CD4-positive, CD25-positive, alpha-beta regulatory T cell (primary cell): Measurements from ENCODE around the gene TMEM132A. TPM values are rescaled to one million over a fixed set of nuclear protein-coding genes. Genes with fewer than 3 reads are reported as not detected.
"Not testable (repeated sequence)": the region's sequence is repeated elsewhere in the genome, so short reads cannot be mapped to it uniquely, and the experiment has no call there.

Experiments used
- ATAC-seq, 2 donors: fragments of 150-1000 bp; cut with Tn5 transposase; one replicate each; pipeline ENCODE4 v1.10.0; 2021; ENCODE audit warnings: low read depth in 2 of 2, moderate number of reproducible peaks in 2 of 2, moderate library complexity in 1 of 2
- DNase-seq, 3 donors: peaks; one replicate each; pipeline versions ENCODE4 v3.0.0 to v3.0.0-alpha.2; 2012 to 2022; ENCODE audit warnings: mixed read lengths in 1 of 3
- H3K27ac ChIP-seq: one replicate; pipeline ENCODE4 v1.7.0; 2013; ENCODE audit warnings: mild to moderate bottlenecking, low read length; ENCODE audit not compliant: insufficient read depth, poor library complexity, severe bottlenecking
- H3K27me3 ChIP-seq: one replicate; pipeline ENCODE4 v1.7.0; 2013; ENCODE audit warnings: low read length; ENCODE audit not compliant: control insufficient read depth, insufficient read depth
- H3K36me3 ChIP-seq: one replicate; pipeline ENCODE4 v1.7.0; 2013; ENCODE audit warnings: mild to moderate bottlenecking, low read length, moderate library complexity; ENCODE audit not compliant: control insufficient read depth, insufficient read depth
- H3K4me1 ChIP-seq: 2 replicates; pipeline ENCODE4 v1.7.0; 2013; ENCODE audit warnings: mild to moderate bottlenecking, low read length; ENCODE audit not compliant: insufficient read depth, control insufficient read depth, poor library complexity, severe bottlenecking
- H3K4me3 ChIP-seq: one replicate; pipeline ENCODE4 v1.7.0; 2013; ENCODE audit warnings: low read depth, mild to moderate bottlenecking, low read length, moderate library complexity
- H3K9me3 ChIP-seq, 2 experiments: 1 replicate in 1 of 2; 2 replicates in 1 of 2; pipeline ENCODE4 v1.7.0; 2013; ENCODE audit warnings: low read length in 2 of 2, mild to moderate bottlenecking in 1 of 2, moderate library complexity in 1 of 2; ENCODE audit not compliant: control insufficient read depth in 2 of 2
- H3K27ac Mint-ChIP-seq, 3 donors: one replicate each; pipeline ENCODE4 v1.8.0; 2020 to 2022; ENCODE audit warnings: mild to moderate bottlenecking in 3 of 3, mixed read lengths in 3 of 3, moderate library complexity in 2 of 3
- H3K27me3 Mint-ChIP-seq: one replicate; pipeline ENCODE4 v1.8.0; 2022; ENCODE audit warnings: mild to moderate bottlenecking, mixed read lengths
- H3K36me3 Mint-ChIP-seq: one replicate; pipeline ENCODE4 v1.8.0; 2020; ENCODE audit warnings: mixed read lengths
- H3K4me1 Mint-ChIP-seq, 4 donors: one replicate each; pipeline ENCODE4 v1.8.0; 2020 to 2022; ENCODE audit warnings: mixed read lengths in 4 of 4, mild to moderate bottlenecking in 1 of 4
- H3K4me3 Mint-ChIP-seq, 4 donors: one replicate each; pipeline ENCODE4 v1.8.0; 2020 to 2022; ENCODE audit warnings: mild to moderate bottlenecking in 4 of 4, mixed read lengths in 4 of 4, moderate library complexity in 3 of 4
- H3K9me3 Mint-ChIP-seq, 7 donors: one replicate each; pipeline ENCODE4 v1.8.0; 2020 to 2022; ENCODE audit warnings: mixed read lengths in 7 of 7, mild to moderate bottlenecking in 3 of 7, moderate library complexity in 2 of 7
- polyA plus RNA-seq, 4 donors: library from polyadenylated mRNA; unstranded; fragments of 300-500 nt; fragmentation: Illumina TruSeq; gene quantifications; one replicate each; pipeline ENCODE4 v1.2.3, GENCODE V29; 2021
- total RNA-seq: library from RNA; stranded (reverse); gene quantifications from one replicate; pipeline ENCODE4 v1.2.3, GENCODE V29; 2022

The TMEM132A gene
- total and polyA plus RNA-seq, 5 donors from 2014 or later, result not detected

GRCh38 chr11:60970369-60970774 lies 46.1 kb downstream of the TMEM132A start:
- Histone ChIP-seq H3K4me3 (peak overlapping the region; percentile 92), H3K27me3 (peaks cover 3% of the 10 kb centered on the region), H3K36me3 (no peaks in the 10 kb centered on the region), H3K4me1 (peaks cover 47% of the 10 kb centered on the region), H3K9me3 (peaks cover 0 to 4% of the 10 kb centered on the region in 2 experiments), H3K27ac (peak overlapping the region; percentile 82)
- Mint-ChIP-seq H3K4me1 (peaks cover 9 to 34% (median 24%) of the 10 kb centered on the region in 4 donors), H3K27me3 (peaks cover 21% of the 10 kb centered on the region), H3K9me3 (peaks cover 0 to 1% (median 0%) of the 10 kb centered on the region in 7 donors), H3K36me3 (peaks cover 11% of the 10 kb centered on the region), H3K4me3 (peak overlapping the region; percentile 71 to 95 (median 92)), H3K27ac (peak overlapping the region; percentile 78 to 97 (median 91))
- peak; percentile 63 to 68 for ATAC-seq
- DNase-seq, result peak; percentile 71 to 80 (median 79)

- peaks cover 0 to 4% of the 10 kb centered on the region in 2 experiments for H3K9me3 ChIP-seq
- Mint-ChIP-seq H3K4me3 (peak overlapping the region; percentile 88 to 95 (median 92)), H3K9me3 (peaks cover 0 to 1% (median 0%) of the 10 kb centered on the region in 7 donors), H3K27me3 (peaks cover 21% of the 10 kb centered on the region), H3K4me1 (peaks cover 9 to 37% (median 26%) of the 10 kb centered on the region in 4 donors), H3K27ac (peak overlapping the region; percentile 91 to 98 (median 97)), H3K36me3 (peaks cover 11% of the 10 kb centered on the region)
- H3K36me3 ChIP-seq, result no peaks in the 10 kb centered on the region
- peak overlapping the region; percentile 92 for H3K4me3 ChIP-seq
- H3K27me3 ChIP-seq, result peaks cover 3% of the 10 kb centered on the region
- peak overlapping the region; percentile 82 for H3K27ac ChIP-seq
- H3K4me1 ChIP-seq, result peaks cover 52% of the 10 kb centered on the region
- DNase-seq (no peak), ATAC-seq (no peak)
Observed at GRCh38 chr11:60970890-60971289, 46.6 kb downstream of the TMEM132A start.

- peaks cover 3% of the 10 kb centered on the region for H3K27me3 ChIP-seq
- peak; percentile 83 for ATAC-seq
- Mint-ChIP-seq H3K4me3 (peak within 1 kb of the TSS; percentile 88 to 95 (median 92)), H3K4me1 (peaks cover 10 to 42% (median 32%) of the 10 kb centered on the region in 4 donors), H3K36me3 (peaks cover 11% of the 10 kb centered on the region), H3K27ac (peak within 1 kb of the TSS; percentile 91 to 98 (median 97)), H3K9me3 (peaks cover 0 to 1% (median 0%) of the 10 kb centered on the region in 7 donors), H3K27me3 (peaks cover 21% of the 10 kb centered on the region)
- H3K9me3 ChIP-seq, result peaks cover 0 to 4% of the 10 kb centered on the region in 2 experiments
- DNase-seq, result peak; percentile 39 to 88 (median 72)
- H3K4me3 ChIP-seq, result peak within 1 kb of the TSS; percentile 92
- peak within 1 kb of the TSS; percentile 82 for H3K27ac ChIP-seq
- peaks cover 57% of the 10 kb centered on the region for H3K4me1 ChIP-seq
- H3K36me3 ChIP-seq, result peaks cover 2% of the 10 kb centered on the region
Observed at GRCh38 chr11:60971520-60971919, 47.3 kb downstream of the TMEM132A start, which contains the start of gene CD6. Gene CD6 (plus strand): TSS chr11:60971680. CDS start chr11:60971866, 186 bp downstream.

GRCh38 chr11:60972182-60973030 lies 48.1 kb downstream of the TMEM132A start:
- Histone ChIP-seq H3K9me3 (peaks cover 0 to 4% of the 10 kb centered on the region in 2 experiments), H3K27ac (peak overlapping the region; percentile 82), H3K4me1 (peaks cover 66% of the 10 kb centered on the region), H3K36me3 (peaks cover 11% of the 10 kb centered on the region), H3K4me3 (peak overlapping the region; percentile 92), H3K27me3 (peaks cover 3% of the 10 kb centered on the region)
- Mint-ChIP-seq H3K27ac (peak overlapping the region; percentile 91 to 98 (median 97)), H3K4me1 (peaks cover 14 to 50% (median 37%) of the 10 kb centered on the region in 4 donors), H3K9me3 (peaks cover 0 to 1% (median 0%) of the 10 kb centered on the region in 7 donors), H3K36me3 (peaks cover 16% of the 10 kb centered on the region), H3K4me3 (peak overlapping the region; percentile 88 to 95 (median 92)), H3K27me3 (peaks cover 18% of the 10 kb centered on the region)
- DNase-seq (peak in 2 of 3 donors; percentile 41 to 67), ATAC-seq (peak; percentile 22 to 27)

- Histone ChIP-seq H3K36me3 (peaks cover 17% of the 10 kb centered on the region), H3K27ac (peak overlapping the region; percentile 82), H3K9me3 (no peaks in the 10 kb centered on the region), H3K4me1 (peaks cover 79% of the 10 kb centered on the region), H3K4me3 (peak overlapping the region; percentile 92), H3K27me3 (no peaks in the 10 kb centered on the region)
- peak overlapping the region; percentile 91 to 97 (median 95) for H3K27ac Mint-ChIP-seq
- peaks cover 26% of the 10 kb centered on the region for H3K36me3 Mint-ChIP-seq
- H3K9me3 Mint-ChIP-seq, result no peaks in the 10 kb centered on the region
- H3K4me3 Mint-ChIP-seq, result peak overlapping the region; percentile 88 to 95 (median 92)
- H3K4me1 Mint-ChIP-seq, result peaks cover 24 to 63% (median 49%) of the 10 kb centered on the region in 4 donors
- peak in 1 of 3 donors; percentile 42 for DNase-seq
- H3K27me3 Mint-ChIP-seq, result peaks cover 10% of the 10 kb centered on the region
- no peak for ATAC-seq
Observed at GRCh38 chr11:60973699-60974098, 49.4 kb downstream of the TMEM132A start.

- not testable (repeated sequence) for H3K9me3 ChIP-seq, H3K9me3 Mint-ChIP-seq, H3K27me3 ChIP-seq, ATAC-seq
- Mint-ChIP-seq H3K4me1 (peaks cover 27 to 69% (median 52%) of the 10 kb centered on the region in 4 donors), H3K36me3 (peaks cover 30% of the 10 kb centered on the region), H3K4me3 (peak overlapping the region; percentile 88 to 95 (median 92)), H3K27me3 (peaks cover 10% of the 10 kb centered on the region), H3K27ac (peak overlapping the region; percentile 91 to 97 (median 95))
- H3K4me3 ChIP-seq, result peak overlapping the region; percentile 92
- peak overlapping the region; percentile 82 for H3K27ac ChIP-seq
- H3K36me3 ChIP-seq, result peaks cover 19% of the 10 kb centered on the region
- peaks cover 85% of the 10 kb centered on the region for H3K4me1 ChIP-seq
- DNase-seq, result peak in 1 of 3 donors; percentile 29
Observed at GRCh38 chr11:60974316-60974715, 50.1 kb downstream of the TMEM132A start.

- Histone ChIP-seq H3K9me3 (no peaks in the 10 kb centered on the region), H3K27ac (peak overlapping the region; percentile 82), H3K36me3 (peaks cover 19% of the 10 kb centered on the region), H3K4me1 (peaks cover 89% of the 10 kb centered on the region), H3K27me3 (no peaks in the 10 kb centered on the region), H3K4me3 (peak overlapping the region; percentile 92)
- DNase-seq, result peak in 1 of 3 donors; percentile 26
- peak overlapping the region; percentile 91 to 97 (median 95) for H3K27ac Mint-ChIP-seq
- H3K9me3 Mint-ChIP-seq, result no peaks in the 10 kb centered on the region
- peak overlapping the region; percentile 88 to 95 (median 92) for H3K4me3 Mint-ChIP-seq
- ATAC-seq, result no peak
- H3K4me1 Mint-ChIP-seq, result peaks cover 27 to 71% (median 53%) of the 10 kb centered on the region in 4 donors
- H3K27me3 Mint-ChIP-seq, result peaks cover 10% of the 10 kb centered on the region
- H3K36me3 Mint-ChIP-seq, result peaks cover 30% of the 10 kb centered on the region
Observed at GRCh38 chr11:60974726-60975125, 50.5 kb downstream of the TMEM132A start.
